GOT3 (cell line): ENCODE results near the gene TOMM40.
A peak's percentile ranks its signal among the peaks of the same experiment; 100 is the strongest.
"Not testable (repeated sequence)": the region's sequence is repeated elsewhere in the genome, so short reads cannot be mapped to it uniquely, and the experiment has no call there.

ENCODE experiments used
- DNase-seq: peaks from one replicate; lab custom pipeline; 2025; ENCODE audit warnings: mixed read lengths; lab: John Stamatoyannopoulos, UW

TOMM40 gene

DNA sequence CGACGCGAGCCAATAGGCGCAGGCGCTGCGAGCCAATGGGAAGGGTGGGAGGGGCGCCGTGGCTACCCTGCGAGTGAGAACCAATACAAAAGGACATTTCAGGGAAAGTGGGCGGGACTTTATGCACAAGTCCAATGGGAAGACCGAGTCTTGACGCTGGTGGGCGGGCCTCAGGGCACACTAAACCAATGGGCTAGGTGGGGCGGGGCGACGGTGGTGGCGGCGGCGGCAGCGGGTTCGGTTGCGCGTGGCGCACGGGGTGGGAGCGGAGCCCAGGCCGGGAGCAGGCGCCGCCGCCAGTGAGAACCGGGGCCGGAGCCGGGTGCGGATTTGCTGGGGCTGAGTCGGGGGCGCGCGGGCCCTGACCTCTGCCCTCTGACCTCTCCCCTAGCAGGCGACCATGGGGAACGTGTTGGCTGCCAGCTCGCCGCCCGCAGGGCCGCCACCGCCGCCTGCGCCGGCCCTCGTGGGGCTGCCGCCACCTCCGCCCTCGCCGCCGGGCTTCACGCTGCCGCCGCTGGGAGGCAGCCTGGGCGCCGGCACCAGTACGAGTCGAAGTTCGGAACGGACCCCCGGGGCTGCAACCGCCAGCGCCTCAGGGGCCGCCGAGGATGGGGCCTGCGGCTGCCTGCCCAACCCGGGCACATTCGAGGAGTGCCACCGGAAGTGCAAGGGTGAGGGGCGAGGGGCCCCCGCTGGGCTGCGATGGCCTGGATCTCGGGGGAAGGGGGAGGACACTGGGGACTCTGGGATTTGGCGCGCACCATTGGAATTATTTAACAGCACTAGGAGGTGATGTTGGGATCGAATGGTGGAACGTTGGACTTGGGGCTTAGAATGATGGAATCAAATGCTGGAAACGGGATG, at the start of gene TOMM40:
TSS of gene TOMM40 (plus strand) at position 239 of the 867 bp plus-strand sequence. CDS start at position 401, 162 bp downstream.
- DNase-seq, result no peak

DNA sequence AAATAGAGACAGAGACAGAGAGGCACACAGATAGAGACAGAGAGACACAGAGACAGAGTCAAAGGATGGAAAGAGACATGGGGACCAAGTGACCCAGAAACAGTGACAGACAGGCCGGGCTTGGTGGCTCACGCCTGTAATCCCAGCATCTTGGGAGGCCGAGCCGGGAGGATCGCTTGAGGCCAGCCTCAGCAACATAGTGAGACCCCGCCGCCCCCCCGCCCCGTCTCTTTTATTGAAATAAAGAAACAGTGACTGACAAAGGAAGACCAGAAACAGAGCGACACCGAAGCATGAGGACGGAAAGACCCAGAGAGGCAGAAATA, 45.8 kb upstream of the TOMM40 start:
- DNase-seq, result no peak

DNA sequence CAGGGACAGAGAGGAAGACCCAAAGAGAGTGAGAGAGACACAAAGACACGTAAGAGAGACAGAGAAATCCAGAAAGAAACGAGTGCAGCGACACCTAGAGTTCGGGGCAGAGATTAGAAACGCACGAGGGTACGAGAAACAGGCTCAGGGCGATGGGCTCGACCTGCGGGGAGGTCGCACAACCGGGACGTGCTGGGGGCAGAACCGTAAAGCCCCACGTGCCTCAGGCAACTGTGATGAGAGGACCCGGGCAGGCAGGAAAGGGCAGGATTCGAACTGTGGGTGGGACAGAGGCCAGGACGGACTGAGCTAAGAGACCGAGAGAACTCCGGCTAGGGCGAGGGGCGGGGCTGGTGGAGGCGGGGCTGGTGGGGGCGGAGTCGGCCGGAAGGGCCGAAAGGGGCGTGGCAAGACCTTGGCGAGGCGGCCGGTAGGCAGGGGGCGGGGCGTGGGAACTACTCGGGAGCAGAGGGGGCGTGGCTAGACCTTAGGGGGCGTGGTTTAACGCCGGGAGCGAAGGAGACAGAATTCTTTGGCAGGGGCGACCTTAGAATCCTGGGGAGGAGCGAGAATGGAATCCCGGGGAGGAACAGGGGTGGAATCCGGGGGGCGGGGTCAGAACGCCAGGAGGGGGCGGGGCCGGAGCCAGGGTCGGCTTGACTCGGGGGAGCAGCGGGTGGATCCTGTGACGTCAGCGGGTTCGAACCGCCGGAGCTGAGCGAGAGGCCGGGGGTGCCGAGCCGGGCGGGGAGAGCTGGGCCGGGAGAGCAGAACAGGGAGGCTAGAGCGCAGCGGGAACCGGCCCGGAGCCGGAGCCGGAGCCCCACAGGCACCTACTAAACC, 45.2 kb upstream of the TOMM40 start, which contains the start of gene NECTIN2:
TSS of gene NECTIN2 (plus strand) at position 686 of the 843 bp plus-strand sequence. CDS start 229 bp downstream, outside the sequence.
- DNase-seq, result peak; percentile 95

DNA sequence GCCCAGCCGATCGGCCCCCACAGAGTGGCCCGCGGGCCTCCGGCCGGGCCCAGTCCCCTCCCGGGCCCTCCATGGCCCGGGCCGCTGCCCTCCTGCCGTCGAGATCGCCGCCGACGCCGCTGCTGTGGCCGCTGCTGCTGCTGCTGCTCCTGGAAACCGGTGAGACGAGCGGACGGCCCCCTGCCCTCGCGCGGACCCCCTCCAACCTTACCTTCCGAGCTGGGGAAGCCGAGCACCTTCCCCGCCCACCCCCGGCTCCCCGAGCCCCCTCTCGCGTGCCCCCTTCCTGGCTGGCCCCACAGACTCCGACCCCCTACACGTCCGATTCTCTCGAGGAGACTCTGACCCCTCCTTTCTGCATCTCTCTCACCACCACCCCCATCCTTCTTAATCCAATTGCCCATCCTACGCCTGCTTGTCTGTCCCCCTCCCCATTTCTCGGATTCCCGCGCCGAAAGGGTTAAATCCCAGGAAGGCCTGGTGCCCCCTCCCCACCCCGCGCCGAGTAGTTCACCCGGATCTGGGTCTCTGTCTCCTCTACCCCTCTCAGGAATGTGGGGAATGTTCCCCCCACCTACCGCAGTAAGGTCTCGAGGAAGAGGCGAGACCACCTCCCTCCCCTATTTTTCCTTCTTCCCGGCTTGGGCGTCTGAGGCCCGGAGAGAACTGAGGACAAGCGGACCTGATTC, 44.5 kb upstream of the TOMM40 start:
- DNase-seq, result no peak

DNA sequence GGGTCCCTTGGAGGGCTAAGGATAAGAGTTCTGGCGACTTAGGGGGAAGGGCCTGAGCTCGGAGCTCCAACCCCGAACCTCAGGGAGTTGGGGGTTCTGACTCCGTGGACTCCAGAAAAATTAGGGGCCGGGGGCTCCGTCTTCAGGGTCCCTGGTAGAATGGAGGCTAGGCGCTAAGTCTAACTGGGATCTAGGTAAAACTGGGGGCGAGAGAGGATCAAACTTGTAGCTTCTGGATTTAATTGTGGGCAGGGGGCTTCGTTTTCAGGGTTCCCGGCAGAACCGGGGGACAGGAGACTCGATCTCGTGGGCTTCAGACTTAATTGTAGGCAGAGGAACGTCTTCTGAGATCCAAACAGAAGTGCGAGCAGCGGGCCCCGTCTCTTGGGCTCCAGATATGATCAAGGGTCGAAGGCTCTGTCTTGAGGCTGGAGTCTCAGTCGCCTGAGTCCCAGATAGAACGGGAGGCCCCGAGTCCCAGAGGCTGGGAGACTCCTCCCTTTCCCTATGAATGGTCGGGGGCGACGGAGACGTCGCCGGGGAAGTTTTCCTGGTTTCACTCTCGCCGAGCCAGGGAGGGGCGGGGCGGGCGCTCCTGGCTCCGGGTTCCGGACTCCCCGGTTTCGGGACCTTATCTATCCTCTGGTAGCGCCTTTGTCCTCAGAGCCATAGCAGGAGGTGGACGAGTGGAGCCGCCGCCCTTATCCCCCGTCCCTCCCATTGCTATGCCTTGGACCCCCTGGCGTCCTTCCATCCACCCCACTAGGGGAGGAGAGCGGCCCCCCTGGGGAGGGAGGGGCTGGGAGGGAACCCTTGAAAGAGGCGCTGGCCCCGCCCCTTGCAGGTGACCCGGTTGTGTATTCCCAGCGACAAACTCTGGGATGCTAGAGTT, 43.7 kb upstream of the TOMM40 start:
- no peak for DNase-seq

DNA sequence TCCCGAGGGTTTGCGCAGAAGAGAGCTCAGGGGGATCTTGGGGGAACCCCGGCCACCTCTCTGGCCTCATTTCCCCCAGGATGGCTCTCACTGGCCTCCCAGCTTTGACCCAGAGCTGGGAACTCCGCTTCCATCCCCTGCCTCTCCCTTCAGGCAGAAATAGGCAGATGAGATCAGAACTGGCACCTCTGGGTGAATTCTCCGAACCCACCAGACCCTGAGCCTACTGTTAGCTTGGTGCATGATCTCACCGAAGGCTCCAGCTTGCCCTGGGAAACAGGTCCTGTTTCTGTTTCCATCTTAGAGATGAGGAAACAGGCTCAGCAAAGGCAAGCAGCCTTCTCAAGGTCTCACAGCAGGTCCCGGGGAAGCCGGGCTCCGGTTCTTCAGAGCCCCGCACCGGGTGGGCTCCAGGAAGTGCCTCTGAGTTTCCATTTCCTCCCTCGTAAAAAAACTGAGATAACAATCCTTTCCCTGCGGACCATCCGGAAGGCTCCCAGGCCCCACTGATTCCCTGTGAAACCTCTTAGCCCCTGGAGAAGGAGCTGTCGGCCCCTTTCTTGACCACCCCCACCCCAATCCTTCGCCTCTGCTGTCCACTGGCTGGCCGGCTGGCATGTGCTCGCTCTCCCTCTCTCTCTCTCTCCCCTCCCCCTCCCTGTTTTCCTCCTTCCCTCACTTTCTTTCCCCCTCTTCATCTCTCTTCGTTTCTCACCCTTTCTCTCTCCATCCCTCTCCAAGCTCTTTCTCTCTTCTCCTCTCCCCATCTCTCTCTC, 42.8 kb upstream of the TOMM40 start:
- DNase-seq, result no peak

DNA sequence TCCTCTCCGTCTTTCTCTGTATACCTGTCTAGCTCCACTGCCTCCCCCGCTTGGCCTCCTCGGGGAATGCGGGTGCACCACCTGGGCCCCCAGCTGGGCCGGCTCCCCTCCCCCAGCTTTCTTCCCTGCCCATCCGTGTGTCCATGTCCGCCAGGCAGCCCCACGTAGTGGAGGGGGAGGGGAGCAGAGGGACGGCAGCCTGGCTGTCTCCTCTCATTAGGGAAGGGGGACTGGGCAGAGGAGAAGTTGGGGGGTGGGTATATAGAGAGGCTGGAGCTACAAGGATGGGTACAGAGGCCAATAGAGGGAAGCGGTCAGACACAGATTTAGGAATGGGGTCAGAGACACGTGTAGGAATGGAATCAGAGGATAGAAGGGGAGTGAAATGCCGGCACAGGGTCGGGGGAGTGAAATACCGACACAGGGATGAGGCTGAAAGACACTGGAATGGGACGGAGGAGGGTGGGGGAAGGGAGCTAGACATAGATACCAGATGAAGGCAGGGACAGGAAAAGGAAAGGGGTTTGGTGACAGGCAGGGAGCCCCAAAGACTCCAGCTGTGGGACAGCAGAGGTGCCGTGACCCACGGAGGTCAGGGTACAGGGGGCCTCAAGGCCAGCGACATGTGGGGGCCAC, 42.1 kb upstream of the TOMM40 start:
- no peak for DNase-seq

DNA sequence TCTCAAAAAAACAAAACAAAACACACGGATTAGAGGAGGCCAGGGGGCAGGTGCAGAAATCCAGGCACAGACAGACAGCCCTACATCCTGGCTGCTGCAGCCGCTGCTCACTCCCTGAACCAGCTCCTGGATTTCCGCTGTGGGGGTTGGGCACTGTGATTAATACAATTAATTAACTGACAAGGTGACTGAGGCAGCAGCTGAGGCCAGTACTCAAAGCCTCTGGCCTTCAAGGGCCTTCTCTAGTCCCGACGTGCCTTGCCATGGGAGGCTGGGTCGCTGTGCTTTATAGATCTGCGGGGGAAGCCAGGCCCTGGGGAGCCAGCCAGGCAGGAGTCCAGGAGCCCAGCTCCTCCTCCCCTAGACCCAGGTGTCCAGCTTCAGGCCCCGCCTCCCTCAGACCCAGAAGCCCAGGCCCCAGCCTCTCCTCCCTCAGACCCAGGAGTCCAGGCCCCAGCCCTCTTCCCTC, 40.4 kb upstream of the TOMM40 start:
- DNase-seq, result no peak

DNA sequence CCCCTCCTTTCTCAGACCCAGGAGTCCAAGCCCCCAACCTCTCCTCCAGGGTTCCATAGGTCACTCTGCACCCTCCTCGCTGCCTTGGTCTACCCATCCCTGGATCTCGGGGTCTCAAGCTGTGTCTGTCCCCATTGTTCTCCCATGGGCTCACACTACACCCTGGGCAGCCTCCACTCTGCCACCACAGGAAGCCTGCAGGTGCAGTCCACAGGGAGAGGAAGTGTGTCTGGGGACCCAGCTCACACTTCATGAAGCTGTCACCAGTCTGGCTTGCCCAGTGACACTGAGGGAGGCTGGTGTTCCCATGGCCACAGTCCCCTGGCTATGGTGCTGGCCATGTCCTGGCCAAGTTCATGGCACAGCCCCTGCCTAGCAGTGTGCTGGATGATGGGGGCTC, 39.6 kb upstream of the TOMM40 start:
- DNase-seq, result no peak

DNA sequence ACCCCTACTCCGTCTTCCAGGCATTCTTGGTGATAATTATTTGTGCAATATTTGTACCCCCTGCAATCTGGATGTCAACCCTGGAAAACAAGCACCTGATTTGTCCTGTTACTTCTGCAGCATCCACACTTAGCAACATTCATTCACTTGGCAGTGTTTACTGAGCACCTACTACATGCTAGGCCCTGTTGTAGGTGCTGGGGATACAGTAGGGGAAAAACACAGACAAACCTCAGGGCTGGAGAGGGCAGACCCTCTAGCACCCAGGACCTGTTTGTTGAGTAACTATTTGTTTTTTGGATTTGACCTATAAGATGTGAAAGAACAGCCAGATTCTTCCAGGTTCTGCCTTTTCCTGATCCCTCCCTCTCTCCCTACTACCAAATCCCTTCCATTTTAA, 35.4 kb upstream of the TOMM40 start:
- no peak for DNase-seq

DNA sequence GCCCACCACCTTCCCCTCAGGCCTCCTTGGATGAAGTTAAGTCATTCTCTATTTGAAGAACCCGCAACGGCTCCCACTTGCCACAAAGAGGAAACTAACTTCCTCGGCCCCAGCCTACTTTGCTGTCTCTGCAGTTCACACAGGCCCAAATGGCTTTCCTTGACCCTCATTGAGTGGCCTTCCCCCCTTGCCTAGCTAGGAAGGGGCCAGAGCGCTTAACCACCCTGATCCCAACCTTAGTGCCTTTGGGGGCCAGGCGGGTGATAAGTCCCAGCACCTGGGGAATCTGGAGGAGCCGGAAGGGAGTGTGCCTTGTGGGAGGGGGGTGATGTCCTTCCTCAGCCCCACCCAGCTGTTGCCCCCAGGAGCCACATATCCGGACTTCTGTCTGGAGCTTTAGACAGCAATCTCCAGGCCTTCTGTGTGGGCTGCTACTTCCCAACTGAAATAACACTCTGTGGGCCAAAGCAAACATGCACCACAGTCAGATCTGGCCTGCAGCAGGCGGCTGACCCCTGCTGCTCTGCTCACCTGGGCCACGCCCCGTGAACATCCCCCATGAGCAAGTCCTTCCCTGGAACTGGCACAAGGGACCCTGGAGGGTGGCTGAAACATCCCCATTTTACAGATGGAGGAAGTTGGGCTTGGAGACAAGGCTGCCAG, 34.5 kb upstream of the TOMM40 start:
- no peak for DNase-seq

DNA sequence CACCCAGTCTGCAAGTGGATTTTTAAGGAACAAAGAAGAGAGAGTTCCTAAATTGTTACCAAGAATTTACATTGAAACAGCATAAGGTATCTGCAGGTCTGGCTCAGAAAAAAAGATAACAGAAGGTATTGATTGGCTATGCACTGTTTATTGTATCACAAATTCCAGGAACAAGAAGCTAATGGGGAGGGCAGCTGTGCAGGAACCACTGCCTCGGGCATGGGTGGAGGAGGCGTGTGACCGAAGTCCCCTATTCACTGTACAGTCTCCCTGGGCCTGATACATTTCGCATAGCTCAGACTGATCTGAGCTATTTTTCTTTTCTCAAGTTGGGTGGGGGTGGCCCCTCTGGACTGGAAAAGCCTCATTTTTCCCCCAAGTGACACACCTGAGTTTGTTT, 33.2 kb upstream of the TOMM40 start:
- DNase-seq, result no peak

DNA sequence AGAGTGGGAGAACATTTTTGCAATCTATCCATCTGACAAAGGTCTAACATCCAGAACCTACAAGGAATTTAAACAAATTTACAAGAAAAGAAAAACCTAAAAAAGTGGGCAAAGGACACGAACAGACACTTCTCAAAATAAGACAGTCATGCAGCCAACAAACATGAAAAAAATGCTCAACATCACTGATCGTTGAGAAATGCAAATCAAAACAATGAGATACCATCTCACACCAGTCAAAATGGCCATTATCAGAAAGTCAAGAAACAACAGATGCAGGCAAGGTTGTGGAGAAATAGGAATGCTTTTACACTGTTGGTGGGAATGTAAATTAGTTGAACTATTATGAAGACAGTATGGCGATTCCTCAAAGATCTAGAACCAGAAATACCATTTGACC, 29.5 kb upstream of the TOMM40 start:
- DNase-seq, result not testable (repeated sequence)

DNA sequence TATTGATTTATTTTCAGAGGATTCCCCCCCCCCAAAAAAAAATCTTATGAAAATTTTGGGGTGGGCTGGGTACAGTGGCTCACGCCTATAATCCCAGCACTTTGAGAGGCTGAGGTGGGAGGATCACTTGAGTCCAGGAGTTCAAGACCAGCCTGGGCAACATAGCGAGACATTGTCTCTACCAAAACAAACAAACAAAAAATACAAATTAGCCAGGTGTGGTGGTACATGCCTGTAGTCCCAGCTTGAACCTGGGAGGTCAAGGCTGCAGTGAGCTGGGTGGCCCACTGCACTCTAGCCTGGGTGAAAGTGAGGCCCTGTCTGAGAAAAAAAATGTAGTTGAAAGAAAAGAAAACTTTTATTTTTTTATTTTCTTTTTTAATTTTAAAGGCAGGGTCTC, 27.1 kb upstream of the TOMM40 start:
- DNase-seq, result no peak

DNA sequence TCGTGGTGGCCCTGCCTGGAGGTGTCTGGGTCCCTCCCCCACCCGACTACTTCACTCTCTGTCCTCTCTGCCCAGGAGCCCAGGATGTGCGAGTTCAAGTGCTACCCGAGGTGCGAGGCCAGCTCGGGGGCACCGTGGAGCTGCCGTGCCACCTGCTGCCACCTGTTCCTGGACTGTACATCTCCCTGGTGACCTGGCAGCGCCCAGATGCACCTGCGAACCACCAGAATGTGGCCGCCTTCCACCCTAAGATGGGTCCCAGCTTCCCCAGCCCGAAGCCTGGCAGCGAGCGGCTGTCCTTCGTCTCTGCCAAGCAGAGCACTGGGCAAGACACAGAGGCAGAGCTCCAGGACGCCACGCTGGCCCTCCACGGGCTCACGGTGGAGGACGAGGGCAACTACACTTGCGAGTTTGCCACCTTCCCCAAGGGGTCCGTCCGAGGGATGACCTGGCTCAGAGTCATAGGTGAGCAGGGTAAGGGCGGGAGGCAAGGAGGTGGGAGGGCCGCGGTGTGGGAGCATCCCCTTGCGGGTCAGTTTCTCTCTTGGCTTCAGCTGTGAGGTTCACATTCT, 25.8 kb upstream of the TOMM40 start:
- no peak for DNase-seq

DNA sequence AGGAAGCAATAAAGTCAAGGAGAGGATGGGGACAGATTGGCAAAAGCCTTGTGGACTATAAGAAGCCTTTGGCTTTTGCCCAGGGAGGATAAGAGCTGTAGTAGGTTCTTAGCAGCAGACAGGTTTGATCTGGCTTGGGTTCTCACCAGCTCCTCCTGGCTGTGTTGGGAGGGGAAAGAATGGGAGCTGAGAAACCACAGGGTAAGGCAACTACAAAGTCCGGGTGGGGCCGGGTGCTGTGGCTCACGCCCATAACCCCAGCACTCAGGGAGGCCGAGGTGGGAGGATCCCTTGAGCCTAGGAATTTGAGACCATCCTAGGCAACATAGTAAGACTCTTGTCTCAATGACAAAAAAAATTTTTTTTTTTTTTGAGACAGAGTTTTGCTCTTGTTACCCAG, 24.4 kb upstream of the TOMM40 start:
- DNase-seq, result no peak

DNA sequence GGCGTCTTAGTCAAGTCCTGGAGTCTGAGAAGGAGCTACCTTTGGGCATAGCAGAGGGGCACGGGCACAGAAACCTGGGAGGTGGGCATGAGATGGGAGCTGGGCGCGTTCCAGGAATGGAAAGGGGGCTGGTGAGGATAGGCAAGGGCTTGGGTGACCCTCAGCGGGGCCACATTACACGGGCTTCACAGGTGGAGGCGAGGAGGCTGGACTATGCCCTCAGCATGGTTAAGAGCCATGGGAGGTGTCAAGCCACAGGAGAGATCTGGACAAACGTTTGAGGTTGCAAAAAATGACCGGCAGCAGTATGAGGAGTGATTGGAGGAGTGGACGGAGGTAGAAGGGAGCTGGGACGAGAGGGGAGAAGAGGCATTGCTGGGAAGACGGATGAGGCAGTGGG, 23.5 kb upstream of the TOMM40 start:
- DNase-seq, result no peak

DNA sequence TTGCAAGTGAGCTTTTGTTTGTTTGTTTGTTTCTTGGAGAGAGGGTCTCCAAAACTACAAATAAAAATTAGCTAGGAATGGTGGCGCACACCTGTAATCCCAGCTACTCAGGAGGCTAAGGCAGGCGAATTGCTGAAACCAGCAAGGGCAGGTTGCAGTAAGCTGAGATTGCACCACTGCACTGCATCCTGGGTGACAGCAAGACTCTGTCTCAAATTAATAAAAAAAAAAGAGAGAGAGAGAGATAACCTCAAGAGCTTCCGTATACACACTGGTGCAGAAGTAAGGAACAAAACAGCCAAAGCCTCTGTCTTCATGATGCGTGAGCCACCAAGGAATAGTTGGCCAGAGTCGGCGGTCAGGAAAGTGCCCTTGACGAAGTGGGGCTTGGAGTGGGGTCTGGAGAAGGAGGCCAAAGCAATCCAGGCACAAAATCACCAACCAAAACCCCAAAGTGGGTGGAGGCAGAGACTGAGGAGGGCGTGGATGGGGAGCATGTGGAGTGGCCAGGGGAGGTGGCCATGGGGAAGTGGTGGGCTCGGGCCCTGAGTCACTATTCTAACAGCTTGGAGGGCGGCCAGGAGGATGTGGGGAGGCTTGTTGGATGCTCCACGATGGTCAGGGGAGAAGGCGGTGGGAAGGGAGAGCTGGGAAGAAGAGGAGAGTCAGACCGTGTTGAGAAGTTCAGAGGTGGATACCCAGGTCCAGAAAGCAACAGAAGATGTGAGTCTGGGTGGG, 21.2 kb upstream of the TOMM40 start:
- no peak for DNase-seq
